AG10803 (cell line): ENCODE data around the gene SLX4IP.

Experiments
- DNase-seq: peaks from one replicate; pipeline ENCODE4 v3.0.0; 2010; ENCODE audit warnings: low read depth
- H3K4me3 ChIP-seq: 2 replicates; pipeline ENCODE4 v1.5.1; 2011; ENCODE audit warnings: mild to moderate bottlenecking, low read length, control low read depth
- TF ChIP-seq, protein P1 (sequence below): conservative IDR thresholded peaks from 2 replicates; pipeline ENCODE4 v1.5.1; 2011; ENCODE audit warnings: mild to moderate bottlenecking, low read length, control low read depth, inconsistent platforms

The SLX4IP gene

GRCh38 chr20:10487142-10488136 lies 52.3 kb downstream of the SLX4IP start:
- DNase-seq = peak; percentile 49

DNA sequence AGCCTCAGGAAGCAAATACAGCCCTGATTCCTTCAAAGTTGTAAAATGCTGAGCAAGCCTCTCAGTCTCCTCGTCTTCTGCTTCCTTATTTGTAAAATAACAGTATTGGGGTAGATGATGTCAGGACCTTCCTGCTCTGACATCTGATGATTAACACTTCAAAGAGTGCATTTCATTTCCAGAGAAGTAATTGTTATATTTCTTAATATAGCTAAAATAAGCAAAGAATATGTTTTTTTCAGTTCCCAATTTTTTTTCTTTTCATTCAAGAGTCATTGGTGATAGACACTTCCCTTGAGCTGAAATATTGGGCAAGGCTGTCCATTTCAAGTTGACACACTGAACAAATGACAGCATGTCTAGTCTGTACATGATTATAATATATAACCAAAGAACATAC lies 53.4 kb downstream of the SLX4IP start:
- no peak for DNase-seq
- TF ChIP-seq, protein P1, sequence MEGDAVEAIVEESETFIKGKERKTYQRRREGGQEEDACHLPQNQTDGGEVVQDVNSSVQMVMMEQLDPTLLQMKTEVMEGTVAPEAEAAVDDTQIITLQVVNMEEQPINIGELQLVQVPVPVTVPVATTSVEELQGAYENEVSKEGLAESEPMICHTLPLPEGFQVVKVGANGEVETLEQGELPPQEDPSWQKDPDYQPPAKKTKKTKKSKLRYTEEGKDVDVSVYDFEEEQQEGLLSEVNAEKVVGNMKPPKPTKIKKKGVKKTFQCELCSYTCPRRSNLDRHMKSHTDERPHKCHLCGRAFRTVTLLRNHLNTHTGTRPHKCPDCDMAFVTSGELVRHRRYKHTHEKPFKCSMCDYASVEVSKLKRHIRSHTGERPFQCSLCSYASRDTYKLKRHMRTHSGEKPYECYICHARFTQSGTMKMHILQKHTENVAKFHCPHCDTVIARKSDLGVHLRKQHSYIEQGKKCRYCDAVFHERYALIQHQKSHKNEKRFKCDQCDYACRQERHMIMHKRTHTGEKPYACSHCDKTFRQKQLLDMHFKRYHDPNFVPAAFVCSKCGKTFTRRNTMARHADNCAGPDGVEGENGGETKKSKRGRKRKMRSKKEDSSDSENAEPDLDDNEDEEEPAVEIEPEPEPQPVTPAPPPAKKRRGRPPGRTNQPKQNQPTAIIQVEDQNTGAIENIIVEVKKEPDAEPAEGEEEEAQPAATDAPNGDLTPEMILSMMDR = no peak
- H3K4me3 ChIP-seq = no peak overlapping the region

More at GRCh38 chr20:10487142-10488136, 52.3 kb downstream of the SLX4IP start:
- no peak overlapping the region for H3K4me3 ChIP-seq
- TF ChIP-seq, protein P1 = no peak

DNA sequence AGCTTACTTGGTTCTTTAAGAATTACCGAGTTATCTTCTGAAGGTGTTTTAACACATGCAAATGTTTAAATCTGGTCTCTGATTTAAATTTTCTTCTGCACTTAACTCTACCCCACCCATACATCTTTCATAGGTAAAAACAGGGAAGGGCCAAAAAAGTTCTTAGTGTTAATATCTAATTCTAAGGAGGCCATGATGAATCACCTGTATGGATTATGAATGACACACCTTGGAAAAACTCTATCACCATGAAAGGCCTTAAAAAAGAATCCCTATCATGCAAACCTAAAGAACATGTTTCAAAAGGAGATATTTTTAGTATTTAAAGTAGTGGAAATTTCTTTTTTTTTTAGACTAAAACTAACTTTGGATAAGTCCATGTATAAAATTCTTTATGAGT lies 54.7 kb downstream of the SLX4IP start:
- H3K4me3 ChIP-seq = no peak overlapping the region
- DNase-seq = no peak
- TF ChIP-seq, protein P1 = no peak

DNA sequence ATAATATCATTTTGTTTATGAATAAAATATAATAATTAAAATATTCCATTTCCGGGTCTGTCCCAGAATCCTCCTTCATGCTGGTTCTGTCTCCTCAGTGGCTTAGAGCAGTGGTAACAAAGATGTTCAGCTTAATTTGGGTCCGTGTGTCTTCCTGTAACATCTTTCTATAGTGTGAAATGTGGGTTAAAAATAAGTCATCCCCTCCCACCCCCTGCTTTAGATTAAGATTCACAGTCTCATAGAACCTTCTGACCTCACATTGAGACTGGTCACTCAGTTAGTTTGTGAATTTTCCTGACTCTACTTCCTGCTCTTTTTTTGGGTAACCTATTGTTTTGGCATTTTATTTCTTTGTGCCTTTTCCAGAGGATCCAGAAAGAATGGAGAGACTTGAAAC lies 55.2 kb downstream of the SLX4IP start:
- DNase-seq = no peak
- TF ChIP-seq, protein P1 = no peak
- H3K4me3 ChIP-seq = no peak overlapping the region

DNA sequence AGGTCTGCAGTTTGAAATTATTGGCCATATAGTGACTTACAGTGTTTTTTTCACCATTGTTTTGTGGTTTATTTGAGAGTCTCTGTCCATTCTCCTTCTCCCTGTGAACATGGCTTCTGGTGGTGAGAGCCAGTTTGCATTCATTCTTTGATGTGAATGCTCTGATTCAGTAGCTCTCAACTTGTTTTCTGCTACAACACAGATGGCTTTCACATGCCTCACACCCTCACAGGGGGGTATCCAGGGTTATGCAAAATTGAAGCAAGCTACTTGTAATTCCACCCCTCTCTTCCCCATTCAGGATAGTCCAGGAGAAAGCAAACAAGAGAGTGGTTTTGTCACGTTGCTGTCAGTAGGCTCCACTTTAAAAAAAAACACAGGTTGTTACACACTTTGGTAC lies 55.6 kb downstream of the SLX4IP start:
- H3K4me3 ChIP-seq = no peak overlapping the region
- DNase-seq = peak; percentile 29
- TF ChIP-seq, protein P1 = no peak

DNA sequence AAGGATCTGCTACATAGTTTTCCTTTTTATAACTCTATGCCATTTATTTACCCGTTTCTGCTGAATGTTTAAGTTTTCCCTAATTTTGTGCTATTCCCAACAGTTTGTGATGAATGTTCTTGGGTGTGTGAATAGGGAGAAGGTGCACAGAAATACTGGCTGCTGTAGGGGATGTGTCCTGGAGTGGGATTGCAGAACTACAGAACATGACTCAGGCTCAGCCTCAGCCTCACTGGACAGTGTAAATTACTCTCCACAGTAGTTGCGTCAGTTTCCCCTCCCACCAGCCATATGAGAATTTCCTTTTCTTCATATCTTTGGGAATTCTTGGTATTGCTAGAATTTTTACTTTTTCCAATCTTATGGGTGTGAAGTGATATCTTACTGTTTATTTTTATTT lies 57.0 kb downstream of the SLX4IP start:
- DNase-seq = peak; percentile 66
- TF ChIP-seq, protein P1 = no peak

DNA sequence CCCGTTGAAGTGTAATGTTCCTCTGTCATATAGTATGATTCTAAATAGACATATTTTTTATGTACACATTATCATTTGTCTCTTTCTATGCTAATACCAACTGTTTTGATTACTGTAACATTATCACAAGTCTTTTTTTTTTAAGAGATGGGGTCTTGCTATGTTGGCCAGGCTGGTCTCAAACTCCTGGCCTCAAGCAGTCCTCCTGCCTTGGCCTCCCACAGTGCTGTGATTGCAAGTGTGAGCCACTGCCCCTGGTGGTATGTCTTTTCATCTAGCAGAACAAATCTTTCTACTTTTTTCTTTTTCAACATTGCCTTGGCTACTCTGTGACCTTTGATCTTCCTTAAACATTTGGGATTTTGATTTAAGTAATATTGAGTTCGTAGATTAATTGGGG lies 57.7 kb downstream of the SLX4IP start:
- TF ChIP-seq, protein P1 = no peak
- H3K4me3 ChIP-seq = no peak overlapping the region
- no peak for DNase-seq

More for the DNA sequence above, 57.0 kb downstream of the SLX4IP start:
- no peak overlapping the region for H3K4me3 ChIP-seq
